SK-N-DZ (cell line): Measurements from ENCODE around the gene CAMTA1.
A peak's percentile ranks its signal among the peaks of the same experiment; 100 is the strongest.

ENCODE experiments used
- DNase-seq: peaks from one replicate; pipeline ENCODE4 v3.0.0-alpha.2; 2015; ENCODE audit warnings: low spot score

CAMTA1 gene

DNA sequence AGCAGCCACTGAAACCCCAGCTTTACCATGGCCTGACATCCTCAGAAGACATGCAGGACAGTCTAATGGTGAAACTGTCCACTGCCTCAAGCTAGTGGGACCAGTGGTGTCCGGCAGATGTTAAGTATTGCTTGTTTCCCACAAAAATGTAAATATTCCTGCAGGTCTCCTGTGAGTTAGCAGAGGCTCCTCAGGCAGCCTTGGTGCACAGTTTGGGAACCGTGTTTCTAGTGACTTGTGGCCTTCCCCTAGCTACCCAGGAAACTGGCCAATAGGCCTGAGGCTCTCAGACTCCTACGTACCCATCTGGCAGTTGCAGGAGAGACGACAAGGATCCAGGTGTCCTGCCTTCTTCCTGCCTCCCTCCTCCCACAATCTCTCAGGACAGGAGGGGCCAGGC lies 142.4 kb downstream of the CAMTA1 start:
- DNase-seq, result no peak

DNA sequence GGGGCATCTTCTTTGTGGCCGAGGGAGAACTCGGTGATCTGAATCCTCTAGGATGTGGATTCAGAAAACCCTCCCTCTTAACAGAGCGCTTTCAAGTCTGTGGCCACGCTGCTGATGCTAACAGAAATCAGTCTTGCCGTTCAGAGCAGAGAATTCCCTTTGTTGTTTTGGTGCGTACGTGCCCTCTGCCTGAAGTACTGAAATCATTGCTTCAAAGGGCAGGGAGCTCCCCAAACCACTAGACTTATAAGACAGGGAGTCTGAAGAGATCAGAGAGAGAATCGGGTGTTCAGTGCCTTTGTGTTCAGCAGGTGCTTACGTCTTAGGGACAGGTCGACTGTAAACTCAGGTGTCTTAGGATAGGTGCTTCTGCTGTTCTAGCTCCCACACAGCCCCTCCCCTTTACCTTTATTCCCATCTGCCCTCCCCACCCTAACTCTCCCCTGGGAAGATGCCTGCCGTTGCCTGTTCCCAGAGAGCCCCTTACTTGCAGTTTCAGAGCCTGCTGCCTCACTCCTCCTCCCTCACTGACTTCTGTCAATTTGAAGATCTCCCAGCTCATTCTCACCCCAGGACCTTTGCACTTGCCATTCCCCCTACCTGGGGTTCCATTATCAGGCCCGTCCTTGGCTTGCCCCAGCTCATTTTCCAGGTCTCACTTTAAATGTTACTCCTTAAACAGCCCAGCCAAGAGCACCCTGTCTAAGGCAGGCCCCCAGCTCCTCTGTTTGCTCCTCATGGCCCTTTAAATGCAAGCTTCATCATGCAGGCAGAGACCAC lies 143.0 kb downstream of the CAMTA1 start:
- no peak for DNase-seq

DNA sequence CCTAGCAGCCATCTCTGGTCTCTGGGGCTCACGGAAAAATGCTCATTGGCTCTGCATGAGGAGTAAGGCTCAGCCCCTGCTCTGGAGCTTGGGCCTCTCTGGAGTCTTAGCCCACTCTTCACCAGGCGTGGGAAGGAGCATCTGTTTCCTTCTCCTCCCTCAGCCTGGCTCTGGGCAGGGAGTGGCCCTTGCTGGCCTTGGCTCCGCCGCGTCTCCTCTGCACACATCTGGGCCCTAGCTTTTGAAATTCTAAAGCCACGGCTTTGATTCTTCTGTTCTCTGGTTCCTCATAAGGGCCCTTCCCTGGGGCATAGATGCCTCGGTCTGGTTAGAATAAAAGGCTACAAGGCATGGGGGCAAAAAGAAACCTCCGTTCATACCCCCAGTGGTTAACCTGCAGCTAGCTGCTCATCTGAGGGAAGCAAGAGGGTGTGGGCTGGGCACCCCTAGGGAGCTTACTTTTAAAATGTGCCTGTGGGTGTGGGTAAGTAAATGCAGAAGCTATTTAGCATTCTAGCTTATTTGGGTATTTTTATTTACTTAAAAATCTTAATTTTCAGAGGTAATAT lies 145.6 kb downstream of the CAMTA1 start:
- DNase-seq, result no peak

DNA sequence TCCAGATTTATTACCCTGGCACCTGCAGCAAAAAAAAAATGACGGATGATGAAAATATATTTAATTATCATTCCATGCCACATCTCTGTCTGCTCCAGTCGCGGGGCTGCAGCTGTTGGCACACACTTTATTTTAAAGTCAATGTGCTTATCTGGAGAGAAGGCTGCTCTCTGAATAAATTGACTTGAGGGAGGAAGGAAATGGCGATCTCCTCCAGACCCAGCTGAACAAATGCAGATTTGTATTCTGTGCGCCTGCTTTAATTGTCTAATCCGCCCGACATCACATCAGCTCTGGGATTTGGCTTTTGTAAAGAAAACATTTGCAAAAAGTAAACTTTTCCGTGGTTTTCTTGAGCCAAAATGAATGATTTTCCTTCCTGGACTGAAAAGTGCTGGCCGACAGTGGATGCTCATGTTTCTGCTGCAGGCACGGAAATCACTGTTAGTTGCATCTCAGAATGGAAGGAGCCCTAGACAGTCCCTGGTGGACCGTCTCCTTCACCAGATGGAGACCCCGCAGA lies 150.2 kb downstream of the CAMTA1 start:
- DNase-seq, result no peak

DNA sequence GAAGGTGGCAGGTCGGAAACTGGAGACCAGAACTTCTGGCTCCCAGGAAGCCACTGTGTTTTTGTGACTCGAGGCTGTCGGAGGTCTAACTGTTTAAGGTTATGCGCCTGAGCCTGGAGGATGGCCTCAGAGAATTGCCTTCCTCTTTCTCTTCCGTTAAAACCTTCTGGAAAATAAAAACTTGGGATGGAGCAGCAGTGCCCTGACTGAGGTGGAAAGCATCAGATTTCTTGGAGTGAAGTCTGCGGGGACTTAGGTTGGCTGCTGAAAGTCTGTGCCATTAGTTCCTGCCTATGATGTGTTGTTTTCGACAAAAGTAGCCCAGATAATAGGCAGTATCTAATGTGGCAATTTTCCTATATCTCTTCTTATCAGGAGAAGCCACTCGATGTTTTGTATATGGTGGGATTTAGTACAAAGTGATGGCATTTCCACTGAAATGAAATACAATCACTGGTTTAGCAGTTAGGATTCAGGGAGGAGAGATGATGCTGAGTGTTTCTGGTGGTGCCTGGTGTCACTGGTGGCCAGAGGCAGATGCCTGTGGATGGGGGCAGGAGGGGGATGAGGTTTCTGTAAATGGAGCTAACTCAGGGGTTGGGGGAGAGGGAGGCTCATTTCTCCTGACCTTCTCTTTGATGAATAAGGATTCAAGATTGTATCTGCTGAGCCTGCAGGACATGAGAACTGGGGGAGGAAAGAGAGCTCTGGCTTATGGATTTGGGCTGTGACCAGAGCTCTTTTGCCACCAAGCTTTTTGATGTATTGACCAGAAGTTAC lies 150.8 kb downstream of the CAMTA1 start:
- DNase-seq, result no peak

DNA sequence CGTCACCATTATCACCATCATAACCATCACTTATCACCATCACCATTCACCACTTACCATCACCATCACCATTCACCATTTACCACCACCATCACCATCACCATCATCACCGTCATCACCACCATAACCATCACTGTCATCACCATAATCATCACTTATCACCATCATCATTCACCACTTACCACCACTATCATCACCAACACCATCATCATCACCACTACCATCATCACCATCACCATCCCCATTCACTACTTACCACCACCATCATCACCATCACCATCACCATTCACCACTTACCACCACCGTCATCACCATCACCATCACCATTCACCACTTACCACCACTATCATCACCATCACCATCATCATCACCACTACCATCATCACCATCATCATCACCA lies 151.8 kb downstream of the CAMTA1 start:
- no peak for DNase-seq

DNA sequence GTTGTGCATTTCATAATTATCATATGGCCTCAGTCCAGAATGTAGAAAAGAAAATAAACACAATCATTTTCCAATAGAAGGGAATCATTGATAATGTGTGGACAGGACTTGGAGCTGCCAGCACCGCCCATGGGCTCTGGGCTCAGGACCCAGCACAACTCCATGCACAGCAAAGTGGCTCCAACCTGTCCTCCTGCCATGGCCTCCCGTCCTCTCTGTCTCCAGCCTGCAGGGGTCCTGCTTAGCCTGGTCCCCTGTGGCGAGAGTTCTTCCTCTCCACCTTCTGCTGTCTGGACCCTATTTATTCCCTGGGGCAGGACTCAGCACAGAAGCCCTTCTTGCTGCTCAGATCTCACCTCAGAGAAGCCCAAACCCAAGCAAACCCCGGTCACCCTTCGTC lies 154.1 kb downstream of the CAMTA1 start:
- DNase-seq, result no peak

DNA sequence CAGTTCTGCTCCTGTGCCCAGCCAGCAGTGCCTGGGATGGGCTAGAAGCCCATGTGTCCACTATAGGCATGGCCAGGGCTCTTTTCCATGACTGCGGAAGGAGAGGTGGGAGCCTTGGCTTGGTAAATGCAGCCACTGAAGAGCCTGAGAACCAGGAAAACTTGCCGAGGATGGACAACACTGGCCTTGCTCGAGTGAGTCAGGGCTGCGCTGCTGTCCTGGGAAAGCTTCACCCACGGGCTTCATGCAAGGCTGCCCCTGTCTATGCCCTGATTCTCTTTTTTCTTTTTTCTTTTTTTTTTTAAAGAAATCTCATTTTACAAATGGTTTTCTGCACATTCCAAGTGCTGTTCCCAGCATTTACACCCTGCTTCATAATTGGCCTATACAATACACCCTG lies 156.5 kb downstream of the CAMTA1 start:
- no peak for DNase-seq

DNA sequence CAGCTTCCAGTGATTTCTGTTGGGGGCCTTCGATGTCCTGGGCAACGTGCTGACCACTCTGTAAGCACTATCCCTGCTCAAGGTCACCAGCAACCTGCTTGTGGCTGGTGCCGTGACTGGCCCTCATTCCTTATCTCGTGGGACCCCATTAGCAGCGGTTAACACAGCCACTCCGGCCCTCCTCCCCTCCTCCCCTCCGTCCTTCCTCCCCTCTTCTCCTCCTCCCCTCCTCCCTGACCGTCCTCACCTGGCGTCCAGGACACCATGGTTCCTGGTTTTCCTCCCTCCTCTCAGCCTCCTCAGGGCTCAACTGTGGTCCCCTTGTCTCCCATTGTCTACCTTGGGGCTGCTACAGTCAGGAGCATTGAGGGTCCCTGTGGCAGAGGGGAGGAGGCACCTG lies 157.7 kb downstream of the CAMTA1 start:
- no peak for DNase-seq

DNA sequence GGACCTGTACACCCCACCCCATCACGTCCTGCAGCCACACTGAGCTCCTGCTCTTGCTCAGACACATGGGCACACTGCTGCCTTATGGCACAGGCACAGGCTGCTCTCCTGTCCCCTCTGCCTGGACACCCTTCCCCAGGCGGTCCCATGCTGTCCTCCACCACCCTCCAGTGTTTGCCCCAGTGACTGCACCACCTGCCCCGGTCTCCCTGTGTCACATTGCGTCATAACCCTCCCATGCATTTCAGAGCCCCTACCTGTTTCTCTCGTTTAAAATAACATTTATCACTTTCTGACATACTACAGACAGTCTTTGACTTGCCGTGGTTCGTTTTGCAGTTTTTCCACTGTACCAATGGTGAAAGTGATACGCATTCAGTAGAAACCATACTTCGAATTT lies 159.2 kb downstream of the CAMTA1 start:
- no peak for DNase-seq

DNA sequence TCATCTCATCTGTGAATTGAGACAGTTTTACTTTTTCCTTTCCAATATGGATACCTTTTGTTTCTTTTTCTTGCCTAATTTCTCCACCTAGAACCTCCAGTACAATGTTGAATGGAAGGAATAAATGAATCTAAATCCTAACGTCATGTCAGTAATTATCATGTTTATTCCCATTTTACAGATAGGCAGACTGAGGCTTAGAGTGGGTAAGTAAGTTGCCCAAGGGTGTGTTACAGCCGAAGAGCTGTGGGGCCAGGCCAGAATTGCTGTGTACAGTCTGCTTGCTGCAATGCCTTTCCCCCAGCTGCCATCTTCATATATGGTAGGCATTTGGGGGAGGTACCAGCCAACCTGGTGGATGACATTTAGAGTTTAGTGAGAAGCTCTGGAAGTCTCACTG lies 162.7 kb downstream of the CAMTA1 start:
- DNase-seq, result no peak

DNA sequence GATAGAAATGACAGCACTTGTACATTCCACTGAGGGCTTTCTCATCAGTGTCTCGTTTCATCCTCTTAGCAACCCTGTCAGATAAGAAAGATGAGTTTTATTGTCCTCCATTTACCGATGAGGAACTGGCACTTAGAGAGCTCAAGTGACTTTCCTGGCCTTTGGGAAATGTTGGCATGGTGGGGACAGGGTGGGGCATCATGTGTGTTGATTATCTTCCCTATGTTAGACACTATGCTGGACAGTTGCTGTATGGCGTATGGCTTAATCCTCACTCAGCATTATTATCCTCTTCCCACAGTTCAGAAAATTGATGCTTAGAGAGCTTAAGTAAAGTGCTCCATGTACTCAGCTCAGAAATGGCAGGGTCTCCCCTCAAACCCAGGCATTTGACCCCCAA lies 163.2 kb downstream of the CAMTA1 start:
- no peak for DNase-seq

DNA sequence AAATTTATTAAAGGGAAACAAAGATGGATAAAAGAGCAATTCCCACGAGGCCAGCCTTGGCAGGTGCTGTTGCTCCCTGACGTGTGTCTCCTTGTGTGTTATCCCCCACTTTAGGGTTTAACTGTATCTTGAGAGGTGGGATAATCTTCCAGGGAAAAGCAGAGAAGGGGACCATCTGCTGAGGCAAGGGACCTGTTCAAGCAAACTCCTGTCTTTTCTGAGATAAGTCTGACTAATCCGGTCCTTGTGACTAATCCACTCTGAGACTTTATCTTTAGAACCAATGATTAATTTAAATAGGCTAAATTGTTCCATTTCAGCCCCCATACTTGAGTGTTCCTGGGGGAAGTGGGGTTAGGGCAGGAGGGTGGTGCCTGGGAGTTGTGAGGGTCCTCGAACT lies 163.6 kb downstream of the CAMTA1 start:
- DNase-seq, result no peak

DNA sequence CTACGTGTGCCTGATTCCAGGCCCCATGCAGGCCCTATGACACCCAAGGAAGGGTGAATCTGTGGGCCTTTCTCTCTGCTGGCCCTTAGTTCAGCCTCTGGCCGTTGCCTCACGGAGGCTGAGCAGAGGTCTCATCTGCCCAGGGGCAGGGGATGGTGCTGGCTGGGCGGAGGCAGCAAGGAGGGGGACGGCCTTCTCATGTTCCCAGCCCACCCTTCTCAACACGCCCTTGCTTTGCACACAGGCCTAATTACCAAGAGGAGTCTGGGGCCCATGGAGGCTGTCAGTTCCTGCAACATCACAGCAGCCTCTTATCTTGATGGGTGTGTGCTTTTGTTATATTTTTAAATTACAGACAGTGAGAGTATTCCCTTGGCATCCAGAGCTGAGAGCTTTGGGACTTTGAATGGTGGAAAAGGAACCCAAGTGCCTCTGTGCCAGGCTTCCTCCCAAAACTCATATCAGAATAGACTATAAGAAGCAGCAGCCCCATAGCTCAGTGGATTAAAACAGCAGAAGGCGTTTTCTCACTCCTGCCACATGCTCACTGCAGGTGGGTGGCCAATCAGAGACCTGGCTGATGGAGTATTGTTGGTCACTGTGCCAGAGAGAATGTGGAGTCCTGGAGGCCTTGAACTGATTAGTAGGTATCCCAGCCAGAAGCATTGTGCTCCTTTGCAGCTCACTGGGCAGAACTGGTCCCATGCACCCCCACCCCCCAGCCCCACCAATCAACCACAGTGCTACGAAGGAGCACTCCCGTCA lies 164.9 kb downstream of the CAMTA1 start:
- DNase-seq, result peak; percentile 75

DNA sequence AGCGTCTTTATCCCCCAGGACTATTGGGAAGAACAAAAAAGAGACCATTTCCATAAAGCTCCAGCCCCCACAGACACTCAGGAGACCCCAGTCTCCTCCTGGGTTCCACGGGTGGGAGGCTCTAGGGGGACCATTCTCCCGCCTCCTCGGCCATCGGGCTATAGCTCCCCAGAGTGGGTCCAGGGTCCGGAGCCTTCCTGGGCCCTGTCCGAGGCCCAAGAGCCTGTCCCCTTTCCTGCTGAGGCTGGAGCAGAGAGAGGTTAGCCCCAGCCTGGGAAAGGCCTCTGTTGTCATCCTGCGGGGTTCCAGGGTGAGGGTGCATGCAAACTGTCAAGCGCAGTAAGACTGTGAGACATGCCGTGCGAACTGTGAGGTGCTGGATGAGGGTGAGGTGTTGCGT lies 166.3 kb downstream of the CAMTA1 start:
- no peak for DNase-seq

DNA sequence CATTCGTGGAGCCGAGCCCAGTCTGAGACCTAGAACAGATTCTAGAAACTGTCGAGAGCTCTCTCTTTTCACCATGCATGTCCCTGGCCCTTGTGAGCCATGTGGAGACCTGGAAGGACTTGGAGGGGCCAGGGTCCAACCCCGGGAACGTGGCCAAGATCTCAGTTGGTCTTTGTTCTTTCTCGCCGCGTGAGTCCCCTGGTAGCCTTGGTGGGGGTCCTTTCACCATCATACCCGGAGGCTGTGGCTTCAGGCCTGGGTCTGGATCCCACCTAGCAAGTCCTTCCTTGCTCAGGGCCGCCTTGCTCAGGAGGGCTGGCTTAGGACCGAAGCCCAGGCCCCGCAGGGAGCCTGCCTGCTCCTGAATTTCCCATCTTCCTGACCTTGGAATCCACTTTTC lies 168.0 kb downstream of the CAMTA1 start:
- DNase-seq, result no peak

DNA sequence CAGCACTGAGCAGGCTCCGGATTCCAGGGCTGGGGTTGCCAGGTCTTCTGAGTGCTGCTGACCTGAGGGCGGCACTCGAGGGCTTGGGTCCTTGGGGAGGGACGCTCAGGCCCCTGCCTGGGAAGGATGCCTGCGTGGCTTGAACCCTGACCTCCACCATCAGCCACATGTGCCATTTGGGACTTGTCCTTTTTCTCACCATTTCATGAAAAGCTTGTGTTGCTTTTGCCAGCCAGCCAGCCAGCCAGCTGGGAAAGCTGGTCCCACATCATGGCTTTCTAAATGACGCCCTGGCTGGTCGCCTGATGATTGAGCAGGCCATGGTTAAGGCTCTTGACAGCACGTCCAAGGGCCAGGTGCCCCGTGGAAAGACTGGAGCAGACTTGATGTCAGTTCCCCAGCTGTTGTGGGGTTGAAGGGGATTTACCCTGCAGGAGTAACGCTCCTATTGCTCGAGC lies 168.7 kb downstream of the CAMTA1 start:
- no peak for DNase-seq

DNA sequence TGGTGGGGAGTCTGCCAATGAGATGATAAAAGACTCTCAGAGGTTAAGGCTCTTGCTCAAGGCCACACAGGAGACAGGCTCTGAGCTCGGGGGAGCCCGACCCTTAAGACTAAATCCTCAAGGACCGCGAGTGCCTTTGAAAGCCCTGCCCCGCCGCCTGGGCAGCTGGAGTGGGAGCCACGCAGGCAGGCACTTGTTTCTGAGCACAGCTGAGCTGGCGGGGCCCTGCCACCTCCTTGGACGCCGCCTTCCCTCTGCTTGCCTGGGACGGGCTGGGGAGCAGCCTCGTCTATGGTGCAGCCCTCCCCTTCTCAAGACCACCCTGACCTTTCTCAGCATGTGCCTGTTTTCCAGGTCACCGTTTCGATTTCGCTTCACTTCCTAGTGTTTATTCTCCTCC lies 169.3 kb downstream of the CAMTA1 start:
- no peak for DNase-seq

DNA sequence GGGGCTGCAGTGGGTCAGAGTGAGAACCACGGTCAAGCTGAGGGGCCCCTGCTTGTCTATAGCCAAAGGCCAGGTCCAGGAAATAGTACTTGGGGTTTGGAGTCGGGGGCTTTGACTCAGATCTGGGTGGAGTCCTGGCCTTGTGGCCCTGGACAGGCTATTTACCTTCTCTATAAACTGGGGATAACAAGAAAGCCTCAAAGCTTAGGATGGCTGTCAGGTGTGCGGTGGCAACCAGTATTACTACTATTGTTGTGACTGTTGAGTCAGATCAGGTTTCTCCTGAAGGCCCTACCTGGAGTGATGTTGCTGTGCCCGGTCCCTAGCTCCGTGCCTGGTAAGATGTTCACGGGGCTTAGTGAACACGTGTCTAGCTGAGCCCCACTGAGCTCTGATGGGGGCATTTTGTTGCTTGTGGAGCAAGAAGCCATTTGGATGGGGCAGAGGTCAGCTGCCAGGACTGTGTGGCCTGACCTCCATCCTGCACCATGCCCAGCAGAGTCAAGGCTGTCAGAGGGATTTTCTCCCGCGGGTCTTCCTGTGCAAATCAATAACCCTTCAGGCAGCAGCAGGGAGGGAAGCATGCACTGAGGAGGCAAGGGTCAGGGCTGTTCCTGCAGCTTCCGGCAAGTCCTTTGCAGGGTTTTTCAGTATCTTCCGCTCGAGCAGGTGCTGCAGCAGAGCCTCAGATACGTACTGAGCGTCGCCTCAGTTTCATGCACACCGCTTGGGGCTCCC lies 170.3 kb downstream of the CAMTA1 start:
- no peak for DNase-seq

DNA sequence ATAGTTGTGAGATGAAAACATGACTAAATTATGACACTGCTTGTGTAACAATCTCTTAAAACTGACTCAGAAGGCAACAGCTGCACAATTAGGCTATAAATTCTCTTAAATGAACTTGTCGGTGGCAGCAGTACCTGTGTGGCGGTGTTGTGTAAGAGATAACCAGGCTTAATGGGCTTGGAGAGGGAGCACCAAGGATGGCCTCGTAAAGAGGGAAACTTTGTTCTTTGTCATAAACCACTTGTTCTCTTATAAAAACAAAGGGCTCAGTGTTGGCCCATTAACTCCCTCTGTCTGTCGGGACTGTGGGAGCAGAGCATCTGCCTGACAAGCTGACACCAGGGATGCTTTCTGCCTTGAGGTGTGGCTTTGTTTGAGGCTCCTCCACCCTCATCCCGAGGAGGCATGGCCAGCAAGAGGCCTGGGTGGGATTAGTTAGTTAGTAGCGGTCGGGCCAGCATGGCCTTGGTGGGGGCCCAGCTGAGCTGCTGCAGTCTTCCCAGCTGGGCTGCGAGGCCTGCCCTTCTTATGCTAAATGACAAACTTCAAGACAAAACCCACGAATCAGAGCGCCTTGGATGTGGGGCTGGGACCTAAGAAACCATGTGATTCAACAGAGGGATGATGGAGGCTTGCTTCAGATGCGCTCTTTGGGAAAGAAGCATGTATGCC lies 171.4 kb downstream of the CAMTA1 start:
- DNase-seq, result no peak

DNA sequence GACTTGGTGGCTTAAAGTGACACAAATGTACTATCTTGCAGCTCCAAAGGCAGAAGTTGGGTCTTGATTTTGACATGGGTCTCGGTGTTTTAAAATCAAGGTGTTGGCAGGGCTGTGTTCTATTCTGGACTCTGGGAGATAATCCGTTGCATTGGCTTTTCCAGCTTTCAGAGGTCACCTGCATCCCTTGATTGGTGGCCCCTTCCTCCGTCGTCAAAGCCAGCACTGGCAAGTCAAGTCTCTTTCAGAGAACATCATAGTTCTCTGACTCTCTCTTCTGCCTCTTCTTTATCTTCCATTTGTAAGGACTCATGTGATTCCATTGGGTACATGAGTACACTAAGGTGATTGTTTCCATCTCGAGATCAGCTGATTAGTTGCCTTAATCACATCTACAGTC lies 172.1 kb downstream of the CAMTA1 start:
- no peak for DNase-seq
